ENCODE measurements around the gene OLFML2A. TPM values are rescaled to one million over a fixed set of nuclear protein-coding genes. Genes with fewer than 3 reads are reported as not detected.

OLFML2A gene
- polyA plus RNA-seq, 2 of the 4 experiments (the other 2 are of a cell fraction) = 8.2 to 14.5 TPM

DNA sequence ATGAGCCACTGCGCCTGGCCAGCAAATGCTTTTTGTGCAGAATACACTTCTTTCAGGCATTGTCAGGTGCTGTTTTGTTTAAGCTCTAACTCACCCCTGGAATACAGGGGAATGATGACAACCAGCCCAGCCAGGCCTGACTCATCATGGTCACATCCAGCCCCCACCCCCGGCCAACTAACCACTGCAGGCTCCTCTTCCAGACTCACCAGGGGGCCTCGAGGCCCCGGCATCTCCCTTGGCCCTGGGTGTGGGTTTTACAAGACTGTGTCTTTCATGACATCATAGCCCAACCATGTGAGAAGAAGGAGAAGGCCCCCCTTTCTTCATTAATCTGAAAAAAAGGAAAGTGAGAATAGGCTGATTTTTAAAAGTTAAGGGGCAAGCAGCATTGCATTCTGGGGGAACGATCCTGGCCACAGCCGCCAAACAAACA, 35.5 kb downstream of the OLFML2A start:
- FAIRE-seq (no peak), ATAC-seq (peak; percentile 78 to 80), DNase-seq (ENCODE audit: low read depth in 1 of 2, low spot score in 1 of 2) (peak; percentile 86 to 95)
- CTCF ChIA-PET = interaction anchor here (2.0 to 40.0 kb wide), 5 partner anchors 18 to 48 kb away, joined by 4 to 785 read pairs (median 45); partner anchors contain the start of genes NR6A1, OLFML2A and WDR38
- H3K4me3 ChIP-seq = no peak overlapping the region
- H3K4me2 ChIP-seq = peak overlapping the region; percentile 78
- POLR2A ChIA-PET = interaction anchor here (1.5 kb wide), 1 partner anchor 41 kb away, joined by 4 read pairs; the partner anchor contains the start of gene NR6A1
- 32% methylated on average over 6 of the region's 6 CpGs for WGBS (ENCODE audit: missing lambda C conversion rate)
- H3K9me3 ChIP-seq = no peaks in the 10 kb centered on the region
- peaks cover 41% of the 10 kb centered on the region for H3K4me1 ChIP-seq
- no peak for TF ChIP-seq MAFK (IDR thresholded peaks at IDR 0.05; ENCODE audit: partially characterized antibody)
- TF ChIP-seq ESRRA (IDR thresholded peaks at IDR 0.05; ENCODE audit: borderline replicate concordance, low read length) = no peak
- TF ChIP-seq ZFP36 (IDR thresholded peaks at IDR 0.05; ENCODE audit: borderline replicate concordance, partially characterized antibody) = no peak
- TF ChIP-seq CEBPB (IDR thresholded peaks at IDR 0.05) = no peak
- no peak for TF ChIP-seq KDM5A (IDR thresholded peaks at IDR 0.05)
- TF ChIP-seq MAZ (IDR thresholded peaks at IDR 0.05; ENCODE audit: borderline replicate concordance, low read depth, low read length) = no peak
- TF ChIP-seq JUNB (IDR thresholded peaks at IDR 0.05) = 0 out of 2 replicates have a peak, but pooled peaks have one; percentile 45
- TF ChIP-seq RAD21 (conservative IDR thresholded peaks at IDR 0.05 in 1 of 2, IDR thresholded peaks at IDR 0.05 in 1 of 2) = 0 out of 5 replicates have a peak, but pooled peaks of 1 of the 2 experiments have one; percentile 1
- TF ChIP-seq JUN (IDR thresholded peaks at IDR 0.05) = peak in 1 of 2 experiments; percentile 61; a peak in 1 of 5 replicates
- TF ChIP-seq SMC3 (IDR thresholded peaks at IDR 0.05) = 0 out of 3 replicates have a peak, but pooled peaks have one; percentile 7
- peak; percentile 67 for TF ChIP-seq FOSL2 (IDR thresholded peaks at IDR 0.05)
- peak; percentile 84 for TF ChIP-seq FOSL2 (CRISPR knock-in tag; IDR thresholded peaks at IDR 0.05)
- TF ChIP-seq NR3C1 (IDR thresholded peaks at IDR 0.05) = no peak
- peak; percentile 36; the same call in 1 of the 2 replicates for TF ChIP-seq GATA3 (IDR thresholded peaks at IDR 0.05; ENCODE audit: borderline replicate concordance)
- no peak for TF ChIP-seq CHD4 (IDR thresholded peaks at IDR 0.05; ENCODE audit: borderline replicate concordance)
- TF ChIP-seq MAX (IDR thresholded peaks at IDR 0.05) = peak; percentile 57
- peak in 1 of 2 experiments; percentile 17; a peak in 1 of 5 replicates for TF ChIP-seq EP300 (IDR thresholded peaks at IDR 0.05)
- peak overlapping the region; percentile 90 to 93 for H3K27ac ChIP-seq

- WGBS (ENCODE audit: missing lambda C conversion rate) = 95% methylated on average over 7 of the region's 7 CpGs
- ChIA-PET POLR2A (interaction anchor here (1.1 kb wide), 1 partner anchor 40 kb away, joined by 4 read pairs; no protein-coding TSS in a partner anchor), CTCF (interaction anchor here (2.0 to 40.0 kb wide), 5 partner anchors 19 to 48 kb away, joined by 4 to 785 read pairs (median 45); partner anchors contain the start of genes NR6A1, OLFML2A and WDR38)
- Histone ChIP-seq H3K9me3 (no peaks in the 10 kb centered on the region), H3K4me1 (peaks cover 42% of the 10 kb centered on the region), H3K4me3 (no peak overlapping the region), H3K4me2 (peak overlapping the region; percentile 78), H3K27ac (peak overlapping the region; percentile 90 to 93)
- TF ChIP-seq JUN (IDR thresholded peaks at IDR 0.05) (no peak), JUNB (IDR thresholded peaks at IDR 0.05) (no peak), TP53 (CRISPR knock-in tag; IDR thresholded peaks at IDR 0.05) (no peak)
- ATAC-seq = no peak
- no peak for FAIRE-seq
- no peak for DNase-seq (ENCODE audit: low read depth in 1 of 2, low spot score in 1 of 2)
These were observed 36.1 kb downstream of the OLFML2A start for GRCh38 chr9:124813041-124813440.

- peaks cover 48% of the 10 kb centered on the region for H3K4me1 ChIP-seq
- H3K4me3 ChIP-seq = no peak overlapping the region
- H3K4me2 ChIP-seq = no peak overlapping the region
- ChIA-PET POLR2A (interaction anchor here (1.1 kb wide), 1 partner anchor 39 kb away, joined by 4 read pairs; no protein-coding TSS in a partner anchor), CTCF (interaction anchor here (0.6 to 40.0 kb wide), 9 partner anchors 10 to 83 kb away, joined by 3 to 785 read pairs (median 9); partner anchors contain the start of genes NR6A1, OLFML2A and WDR38)
- peak overlapping the region; percentile 90 to 93; a peak in 5 of 6 replicates for H3K27ac ChIP-seq
- WGBS (ENCODE audit: missing lambda C conversion rate) = 87% methylated on average over 10 of the region's 11 CpGs
- ATAC-seq = no peak
- no peak for DNase-seq (ENCODE audit: low read depth in 1 of 2, low spot score in 1 of 2)
- no peak for FAIRE-seq
- no peaks in the 10 kb centered on the region for H3K9me3 ChIP-seq
- TF ChIP-seq, protein P1, sequence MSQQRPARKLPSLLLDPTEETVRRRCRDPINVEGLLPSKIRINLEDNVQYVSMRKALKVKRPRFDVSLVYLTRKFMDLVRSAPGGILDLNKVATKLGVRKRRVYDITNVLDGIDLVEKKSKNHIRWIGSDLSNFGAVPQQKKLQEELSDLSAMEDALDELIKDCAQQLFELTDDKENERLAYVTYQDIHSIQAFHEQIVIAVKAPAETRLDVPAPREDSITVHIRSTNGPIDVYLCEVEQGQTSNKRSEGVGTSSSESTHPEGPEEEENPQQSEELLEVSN (IDR thresholded peaks at IDR 0.05; ENCODE audit: borderline replicate concordance, low read depth) = no peak
- TF ChIP-seq NPAS2 (CRISPR knock-in tag; IDR thresholded peaks at IDR 0.05; ENCODE audit: borderline replicate concordance) (no peak), ZFP36 (IDR thresholded peaks at IDR 0.05; ENCODE audit: borderline replicate concordance, partially characterized antibody) (no peak), HOXB13 (CRISPR knock-in tag; IDR thresholded peaks at IDR 0.05; ENCODE audit: low read depth) (no peak), HMGXB4 (CRISPR knock-in tag; IDR thresholded peaks at IDR 0.05; ENCODE audit: borderline replicate concordance) (no peak), HDAC2 (IDR thresholded peaks at IDR 0.05) (no peak), JUN (IDR thresholded peaks at IDR 0.05) (no peak), MYC (IDR thresholded peaks at IDR 0.05; ENCODE audit: borderline replicate concordance, low read length) (no peak), RCOR1 (IDR thresholded peaks at IDR 0.05; ENCODE audit: low read depth, low read length) (no peak), FOSB (CRISPR knock-in tag; IDR thresholded peaks at IDR 0.05) (no peak), CBX2 (IDR thresholded peaks at IDR 0.05; ENCODE audit: borderline replicate concordance, low read depth) (no peak), SMC3 (IDR thresholded peaks at IDR 0.05) (no peak)
- TF ChIP-seq, protein P2, sequence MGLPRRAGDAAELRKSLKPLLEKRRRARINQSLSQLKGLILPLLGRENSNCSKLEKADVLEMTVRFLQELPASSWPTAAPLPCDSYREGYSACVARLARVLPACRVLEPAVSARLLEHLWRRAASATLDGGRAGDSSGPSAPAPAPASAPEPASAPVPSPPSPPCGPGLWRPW (IDR thresholded peaks at IDR 0.05) = no peak
- TF ChIP-seq, protein P3, sequence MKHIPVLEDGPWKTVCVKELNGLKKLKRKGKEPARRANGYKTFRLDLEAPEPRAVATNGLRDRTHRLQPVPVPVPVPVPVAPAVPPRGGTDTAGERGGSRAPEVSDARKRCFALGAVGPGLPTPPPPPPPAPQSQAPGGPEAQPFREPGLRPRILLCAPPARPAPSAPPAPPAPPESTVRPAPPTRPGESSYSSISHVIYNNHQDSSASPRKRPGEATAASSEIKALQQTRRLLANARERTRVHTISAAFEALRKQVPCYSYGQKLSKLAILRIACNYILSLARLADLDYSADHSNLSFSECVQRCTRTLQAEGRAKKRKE (CRISPR knock-in tag; IDR thresholded peaks at IDR 0.05; ENCODE audit: low read depth) = no peak
These were observed 36.7 kb downstream of the OLFML2A start for GRCh38 chr9:124813501-124814163.

Measured in A549 (cell line).